Esophagus muscularis mucosa (tissue), 4 donors: ENCODE results near the gene HRH2. TPM values are rescaled to one million over a fixed set of nuclear protein-coding genes. Genes with fewer than 3 reads are reported as not detected.

Experiments
- DNase-seq: peaks from one replicate; pipeline ENCODE4 v3.0.0-alpha.2; 2017; ENCODE audit errors: extremely low spot score
- H3K27ac ChIP-seq, 4 donors: fragments of 200-600 bp; sonication (generic); replicated peaks in 1 of 4; 1 replicate in 3 of 4; 2 replicates in 1 of 4; pipeline ENCODE4 v1.5.1; 2016 to 2019; ENCODE audit warnings: mild to moderate bottlenecking in 1 of 4
- H3K27me3 ChIP-seq, 4 donors: fragments of 200-600 bp; sonication (generic); one replicate each; pipeline versions ENCODE4 v1.5.1 to v1.6.0; 2016 to 2019
- H3K36me3 ChIP-seq, 4 donors: fragments of 200-600 bp; sonication (generic); one replicate each; pipeline ENCODE4 v1.5.1; 2016 to 2019
- H3K4me1 ChIP-seq, 4 donors: fragments of 200-600 bp; sonication (generic); one replicate each; pipeline ENCODE4 v1.5.1; 2016 to 2019
- H3K4me3 ChIP-seq, 4 donors: fragments of 200-600 bp; sonication (generic); 1 replicate in 2 of 4; 2 replicates in 2 of 4; pipeline ENCODE4 v1.5.1; 2016 to 2019; ENCODE audit warnings: mild to moderate bottlenecking in 4 of 4, moderate library complexity in 1 of 4
- H3K9me3 ChIP-seq, 4 donors: fragments of 200-600 bp; sonication (generic); 1 replicate in 3 of 4; 2 replicates in 1 of 4; pipeline ENCODE4 v1.5.1; 2016 to 2019
- EP300 ChIP-seq: sonication (generic); formaldehyde crosslinking; IDR thresholded peaks from one replicate; pipeline ENCODE4 v1.6.1; 2017; ENCODE audit warnings: antibody characterized with exemption
- POLR2A ChIP-seq: fragments of 450-650 bp; IDR thresholded peaks from one replicate; pipeline ENCODE4 v1.6.1; 2017; ENCODE audit warnings: antibody characterized with exemption, moderate library complexity, mild to moderate bottlenecking, low read depth
- POLR2AphosphoS5 ChIP-seq, 2 donors: sonication (generic); formaldehyde crosslinking; IDR thresholded peaks; one replicate each; pipeline ENCODE4 v1.6.1; 2017; ENCODE audit warnings: antibody characterized with exemption in 2 of 2
- WGBS: methylation state at CpG from one replicate; pipeline ENCODE4 v1.1.5; 2018; 5-methylcytosine and 5-hydroxymethylcytosine counted together
- intact Hi-C: fragments of 100-400 bp; cut with DNase I; formaldehyde crosslinking; loops from one replicate; pipeline ENCODE4 v1.15.1; 2023
- total RNA-seq, 4 donors: library from RNA; depleted of rRNA; stranded (reverse); fragments of >200 nt; gene quantifications; one replicate each; pipeline versions ENCODE4 v1.1.0 to v1.2.1, GENCODE V29; 2016
- TF ChIP-seq, protein P1 (sequence below), 3 experiments: fragments of 200-600 bp in 2 of 3; fragments of 450-650 bp in 1 of 3; sonication (generic) in 2 of 3; IDR thresholded peaks; one replicate each; pipeline ENCODE4 v1.5.1; 2017 to 2019; ENCODE audit warnings: antibody characterized with exemption in 3 of 3, mild to moderate bottlenecking in 2 of 3, moderate library complexity in 1 of 3

HRH2 gene
- total RNA-seq, 4 donors from 2014 or later: 1.9 to 10.9 (median 2.8) TPM

GRCh38 chr5:175713930-175714329 lies 56.1 kb downstream of the HRH2 start:
- peaks cover 0 to 24% (median 14%) of the 10 kb centered on the region in 4 donors for H3K9me3 ChIP-seq
- WGBS: 86% methylated on average over 3 of the region's 3 CpGs
- TF ChIP-seq, protein P1, sequence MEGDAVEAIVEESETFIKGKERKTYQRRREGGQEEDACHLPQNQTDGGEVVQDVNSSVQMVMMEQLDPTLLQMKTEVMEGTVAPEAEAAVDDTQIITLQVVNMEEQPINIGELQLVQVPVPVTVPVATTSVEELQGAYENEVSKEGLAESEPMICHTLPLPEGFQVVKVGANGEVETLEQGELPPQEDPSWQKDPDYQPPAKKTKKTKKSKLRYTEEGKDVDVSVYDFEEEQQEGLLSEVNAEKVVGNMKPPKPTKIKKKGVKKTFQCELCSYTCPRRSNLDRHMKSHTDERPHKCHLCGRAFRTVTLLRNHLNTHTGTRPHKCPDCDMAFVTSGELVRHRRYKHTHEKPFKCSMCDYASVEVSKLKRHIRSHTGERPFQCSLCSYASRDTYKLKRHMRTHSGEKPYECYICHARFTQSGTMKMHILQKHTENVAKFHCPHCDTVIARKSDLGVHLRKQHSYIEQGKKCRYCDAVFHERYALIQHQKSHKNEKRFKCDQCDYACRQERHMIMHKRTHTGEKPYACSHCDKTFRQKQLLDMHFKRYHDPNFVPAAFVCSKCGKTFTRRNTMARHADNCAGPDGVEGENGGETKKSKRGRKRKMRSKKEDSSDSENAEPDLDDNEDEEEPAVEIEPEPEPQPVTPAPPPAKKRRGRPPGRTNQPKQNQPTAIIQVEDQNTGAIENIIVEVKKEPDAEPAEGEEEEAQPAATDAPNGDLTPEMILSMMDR (IDR thresholded peaks at IDR 0.05): no peak
- TF ChIP-seq POLR2AphosphoS5 (IDR thresholded peaks at IDR 0.05): no peak
- no peak for TF ChIP-seq POLR2A
- TF ChIP-seq EP300: no peak
- intact Hi-C loops: no loop called here
- H3K4me3 ChIP-seq: no peak overlapping the region
- H3K27ac ChIP-seq: no peak overlapping the region
- H3K27me3 ChIP-seq: peaks cover 0 to 42% (median 0%) of the 10 kb centered on the region in 4 donors
- H3K4me1 ChIP-seq: peaks cover 0 to 7% (median 0%) of the 10 kb centered on the region in 4 donors
- no peaks in the 10 kb centered on the region for H3K36me3 ChIP-seq
- no peak for DNase-seq

- H3K27me3 ChIP-seq: peaks cover 0 to 48% (median 0%) of the 10 kb centered on the region in 4 donors
- intact Hi-C loops: no loop called here
- TF ChIP-seq EP300: no peak
- TF ChIP-seq POLR2AphosphoS5 (IDR thresholded peaks at IDR 0.05): no peak
- TF ChIP-seq, protein P1 (IDR thresholded peaks at IDR 0.05): no peak
- no peak for TF ChIP-seq POLR2A
- H3K4me3 ChIP-seq: no peak overlapping the region
- no peaks in the 10 kb centered on the region for H3K36me3 ChIP-seq
- no peak overlapping the region for H3K27ac ChIP-seq
- no peak for DNase-seq
- 94% methylated on average over 7 of the region's 7 CpGs for WGBS
- H3K9me3 ChIP-seq: peaks cover 0 to 24% (median 14%) of the 10 kb centered on the region in 4 donors
- peaks cover 0 to 7% (median 0%) of the 10 kb centered on the region in 4 donors for H3K4me1 ChIP-seq
Measured at GRCh38 chr5:175714479-175715085, 56.7 kb downstream of the HRH2 start.

DNA sequence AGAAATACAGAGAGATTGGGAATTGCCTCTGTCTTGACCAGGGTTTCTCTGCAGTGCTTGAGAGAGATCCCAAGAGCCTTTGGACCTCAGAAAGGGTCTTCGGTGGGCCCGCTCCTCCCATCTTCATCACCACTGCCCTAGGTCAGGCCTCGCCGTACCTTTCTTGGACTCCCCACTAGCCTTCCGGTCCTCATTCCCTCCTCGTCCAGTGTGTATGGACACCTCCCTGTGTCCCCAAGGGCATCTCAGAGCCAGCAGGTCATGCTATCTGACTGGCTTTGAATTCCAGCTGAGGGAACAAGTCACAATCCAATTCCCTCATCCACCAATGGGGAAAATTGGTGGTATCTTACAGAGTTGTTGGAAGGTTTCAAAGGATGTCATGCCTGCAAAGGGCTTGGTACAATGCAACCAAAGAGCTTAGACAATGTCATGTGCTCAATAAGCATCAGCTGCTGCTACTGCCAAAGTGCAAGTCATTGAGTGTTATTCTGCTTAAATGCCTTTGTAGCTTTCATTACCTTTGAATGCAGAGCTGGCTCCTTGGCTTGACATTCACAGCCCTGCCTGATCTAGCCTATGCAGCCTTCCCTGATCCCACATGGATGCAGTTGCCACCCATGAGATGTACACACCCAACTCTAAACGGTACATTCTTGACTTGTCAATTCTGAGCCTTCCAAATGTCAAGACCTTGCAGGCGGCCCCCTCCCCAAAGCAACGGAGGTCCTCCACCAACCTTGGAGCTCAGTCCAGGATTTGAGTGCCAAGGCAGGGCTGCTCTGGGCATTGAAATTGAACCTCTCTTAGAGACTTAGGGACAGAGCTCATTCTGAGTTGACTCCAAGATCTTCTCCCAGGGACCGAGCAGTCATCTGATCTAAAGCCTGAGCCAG lies 58.0 kb downstream of the HRH2 start:
- WGBS: 95% methylated on average over 10 of the region's 10 CpGs
- peaks cover 0 to 24% (median 14%) of the 10 kb centered on the region in 4 donors for H3K9me3 ChIP-seq
- TF ChIP-seq EP300: no peak
- no peak for TF ChIP-seq POLR2AphosphoS5 (IDR thresholded peaks at IDR 0.05)
- no peak for TF ChIP-seq POLR2A
- TF ChIP-seq, protein P1 (IDR thresholded peaks at IDR 0.05): no peak
- no peak overlapping the region for H3K27ac ChIP-seq
- H3K4me3 ChIP-seq: no peak overlapping the region
- no peak for DNase-seq
- H3K27me3 ChIP-seq: peaks cover 0 to 45% (median 0%) of the 10 kb centered on the region in 4 donors
- intact Hi-C loops: no loop called here
- H3K4me1 ChIP-seq: no peaks in the 10 kb centered on the region
- H3K36me3 ChIP-seq: no peaks in the 10 kb centered on the region

- no peaks in the 10 kb centered on the region for H3K36me3 ChIP-seq
- H3K9me3 ChIP-seq: peaks cover 0 to 24% (median 14%) of the 10 kb centered on the region in 4 donors
- intact Hi-C loops: no loop called here
- H3K27me3 ChIP-seq: peaks cover 0 to 31% (median 0%) of the 10 kb centered on the region in 4 donors
- TF ChIP-seq, protein P1 (IDR thresholded peaks at IDR 0.05): no peak
- TF ChIP-seq POLR2AphosphoS5 (IDR thresholded peaks at IDR 0.05) (no peak), EP300 (no peak), POLR2A (no peak)
- H3K4me1 ChIP-seq: no peaks in the 10 kb centered on the region
- H3K27ac ChIP-seq: no peak overlapping the region
- no peak overlapping the region for H3K4me3 ChIP-seq
- WGBS: 75% methylated on average over 3 of the region's 3 CpGs
- no peak for DNase-seq
Measured at GRCh38 chr5:175717837-175718236, 60.0 kb downstream of the HRH2 start.
